Activated naive CD8-positive, alpha-beta T cell treated with anti-CD3 and anti-CD28 coated beads, Interleukin-2, amount 50 U/mL, for 24 hours (primary cell): Measurements from ENCODE around the gene TMEM51.

Experiments
- ATAC-seq: fragments of 150-1000 bp; cut with Tn5 transposase; one replicate; pipeline ENCODE4 v1.10.0; 2021
- DNase-seq: peaks from one replicate; pipeline ENCODE4 v3.0.0; 2021
- H3K27ac Mint-ChIP-seq: one replicate; pipeline ENCODE4 v1.8.0; 2021; ENCODE audit warnings: mild to moderate bottlenecking, mixed read lengths
- H3K27me3 Mint-ChIP-seq: one replicate; pipeline ENCODE4 v1.8.0; 2021; ENCODE audit warnings: mixed read lengths
- H3K36me3 Mint-ChIP-seq: one replicate; pipeline ENCODE4 v1.8.0; 2021; ENCODE audit warnings: low read depth, mixed read lengths
- H3K4me1 Mint-ChIP-seq: one replicate; pipeline ENCODE4 v1.8.0; 2021; ENCODE audit warnings: mixed read lengths
- H3K4me3 Mint-ChIP-seq: one replicate; pipeline ENCODE4 v1.8.0; 2021; ENCODE audit warnings: mild to moderate bottlenecking, moderate library complexity, mixed read lengths
- H3K9me3 Mint-ChIP-seq: one replicate; pipeline ENCODE4 v1.8.0; 2021; ENCODE audit warnings: mixed read lengths

Gene TMEM51

GRCh38 chr1:15186846-15187151 lies 33.3 kb downstream of the TMEM51 start:
- peaks cover 17% of the 10 kb centered on the region for H3K27me3 Mint-ChIP-seq
- H3K4me3 Mint-ChIP-seq = no peak overlapping the region
- DNase-seq (no peak), ATAC-seq (no peak)
- H3K36me3 Mint-ChIP-seq = no peaks in the 10 kb centered on the region
- no peaks in the 10 kb centered on the region for H3K9me3 Mint-ChIP-seq
- no peaks in the 10 kb centered on the region for H3K4me1 Mint-ChIP-seq
- no peak overlapping the region for H3K27ac Mint-ChIP-seq

DNA sequence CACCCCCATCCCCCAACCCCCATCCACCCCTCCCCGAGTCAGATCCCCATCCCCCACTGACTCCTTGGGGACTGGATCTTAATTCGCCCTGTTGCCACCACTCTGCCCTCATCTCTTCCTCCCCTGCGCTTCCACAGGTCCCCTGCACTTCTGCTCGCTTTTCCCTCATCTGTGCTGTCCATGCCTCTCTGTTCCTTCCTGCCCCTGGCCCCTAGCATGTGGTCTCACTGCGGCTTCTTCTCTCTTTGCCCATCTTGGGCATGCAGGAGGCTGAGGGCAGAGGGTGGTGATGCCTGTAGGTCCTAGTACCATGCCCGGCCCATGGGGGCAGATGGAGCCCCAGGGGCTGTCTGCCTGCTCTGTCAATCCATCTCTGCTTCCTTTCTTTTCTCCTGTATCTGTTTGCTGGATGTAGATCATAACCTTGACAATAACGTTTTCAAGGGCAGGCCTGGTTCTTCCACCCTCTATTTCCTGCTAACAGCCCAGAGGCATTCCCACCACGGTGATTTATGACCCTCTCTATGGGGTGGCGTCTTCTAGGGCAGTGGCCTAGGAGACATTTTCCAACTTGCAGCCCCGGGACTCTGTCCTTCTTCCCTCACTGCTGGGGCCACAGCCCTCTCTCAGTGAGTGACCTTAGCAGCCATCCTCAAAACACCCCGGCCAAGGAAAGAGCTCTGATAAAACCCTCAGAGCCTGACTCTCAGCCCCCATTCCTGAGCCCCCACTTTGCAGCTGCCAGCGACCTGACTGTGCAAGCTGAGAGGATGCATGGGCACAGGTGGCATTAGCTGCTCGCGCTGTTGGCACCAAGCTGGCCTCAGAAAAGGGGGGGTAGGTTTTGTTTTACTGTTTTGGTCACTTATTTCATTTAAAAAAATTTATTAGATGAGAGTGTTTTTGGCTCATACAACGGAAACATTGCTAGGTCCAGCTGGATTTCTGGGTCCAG lies 33.9 kb downstream of the TMEM51 start:
- no peaks in the 10 kb centered on the region for H3K9me3 Mint-ChIP-seq
- DNase-seq (no peak), ATAC-seq (no peak)
- no peaks in the 10 kb centered on the region for H3K36me3 Mint-ChIP-seq
- no peaks in the 10 kb centered on the region for H3K4me1 Mint-ChIP-seq
- no peak overlapping the region for H3K27ac Mint-ChIP-seq
- no peak overlapping the region for H3K4me3 Mint-ChIP-seq
- H3K27me3 Mint-ChIP-seq = peaks cover 13% of the 10 kb centered on the region

DNA sequence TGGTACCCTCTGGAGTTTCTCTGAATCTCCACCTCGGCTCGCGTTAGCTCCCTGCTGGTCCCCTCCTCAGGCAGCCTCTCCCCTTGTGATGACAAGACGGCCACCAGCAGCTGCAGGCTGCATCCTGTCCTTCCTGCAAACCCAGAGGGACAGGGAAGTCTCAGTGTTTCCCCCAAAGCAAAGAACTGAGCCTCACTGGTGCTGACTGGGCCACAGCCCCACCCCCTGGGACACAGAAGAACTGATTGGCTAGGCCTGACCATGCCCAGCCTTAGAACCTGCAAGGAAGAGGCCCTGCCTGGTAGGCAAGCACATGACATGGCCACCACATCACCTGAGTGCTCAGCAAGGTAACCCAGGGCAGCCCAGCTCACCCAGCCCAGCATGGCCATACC lies 34.6 kb downstream of the TMEM51 start:
- H3K27me3 Mint-ChIP-seq = peaks cover 13% of the 10 kb centered on the region

GRCh38 chr1:15188678-15189077 lies 35.1 kb downstream of the TMEM51 start:
- Mint-ChIP-seq H3K36me3 (no peaks in the 10 kb centered on the region), H3K4me3 (no peak overlapping the region), H3K27ac (no peak overlapping the region), H3K4me1 (no peaks in the 10 kb centered on the region), H3K27me3 (peaks cover 13% of the 10 kb centered on the region), H3K9me3 (no peaks in the 10 kb centered on the region)
- ATAC-seq = no peak
- DNase-seq = no peak

More for the DNA sequence above, 34.6 kb downstream of the TMEM51 start:
- Mint-ChIP-seq H3K4me1 (no peaks in the 10 kb centered on the region), H3K9me3 (no peaks in the 10 kb centered on the region), H3K36me3 (no peaks in the 10 kb centered on the region), H3K27ac (no peak overlapping the region), H3K4me3 (no peak overlapping the region)
- DNase-seq (no peak), ATAC-seq (no peak)

- Mint-ChIP-seq H3K27me3 (peaks cover 7% of the 10 kb centered on the region), H3K4me1 (no peaks in the 10 kb centered on the region), H3K4me3 (no peak overlapping the region), H3K27ac (no peak overlapping the region), H3K9me3 (no peaks in the 10 kb centered on the region), H3K36me3 (no peaks in the 10 kb centered on the region)
- DNase-seq = no peak
- no peak for ATAC-seq
Measured at GRCh38 chr1:15189692-15190370, 36.3 kb downstream of the TMEM51 start.

GRCh38 chr1:15191267-15191666 lies 37.7 kb downstream of the TMEM51 start:
- H3K27ac Mint-ChIP-seq = no peak overlapping the region

DNA sequence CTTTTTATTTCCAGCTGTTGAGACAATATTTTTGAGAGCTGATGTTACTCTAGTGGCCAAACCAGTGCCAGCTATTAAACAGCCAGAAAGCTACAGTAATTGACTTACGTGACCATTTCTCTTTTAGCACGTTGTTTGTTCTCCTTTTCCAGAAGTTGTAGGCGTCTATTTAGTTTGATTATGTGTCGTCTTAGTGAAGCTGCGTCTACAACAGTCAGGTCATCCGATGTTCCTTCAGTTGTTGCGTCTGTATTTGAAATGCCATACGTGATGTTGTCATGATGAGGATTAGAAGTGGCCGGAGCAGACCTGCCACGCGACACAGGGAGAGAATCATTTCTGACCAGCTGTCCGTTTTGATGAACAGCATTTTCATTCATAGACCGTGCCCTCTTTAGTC lies 38.2 kb downstream of the TMEM51 start:
- no peaks in the 10 kb centered on the region for H3K4me1 Mint-ChIP-seq
- DNase-seq (no peak), ATAC-seq (no peak)
- H3K9me3 Mint-ChIP-seq = no peaks in the 10 kb centered on the region
- no peak overlapping the region for H3K27ac Mint-ChIP-seq
- H3K36me3 Mint-ChIP-seq = no peaks in the 10 kb centered on the region
- no peak overlapping the region for H3K4me3 Mint-ChIP-seq
- H3K27me3 Mint-ChIP-seq = peaks cover 3% of the 10 kb centered on the region

More at GRCh38 chr1:15191267-15191666, 37.7 kb downstream of the TMEM51 start:
- ATAC-seq = no peak
- H3K9me3 Mint-ChIP-seq = no peaks in the 10 kb centered on the region
- no peak for DNase-seq
- H3K4me3 Mint-ChIP-seq = no peak overlapping the region
- H3K36me3 Mint-ChIP-seq = no peaks in the 10 kb centered on the region
- peaks cover 5% of the 10 kb centered on the region for H3K27me3 Mint-ChIP-seq
- no peaks in the 10 kb centered on the region for H3K4me1 Mint-ChIP-seq

DNA sequence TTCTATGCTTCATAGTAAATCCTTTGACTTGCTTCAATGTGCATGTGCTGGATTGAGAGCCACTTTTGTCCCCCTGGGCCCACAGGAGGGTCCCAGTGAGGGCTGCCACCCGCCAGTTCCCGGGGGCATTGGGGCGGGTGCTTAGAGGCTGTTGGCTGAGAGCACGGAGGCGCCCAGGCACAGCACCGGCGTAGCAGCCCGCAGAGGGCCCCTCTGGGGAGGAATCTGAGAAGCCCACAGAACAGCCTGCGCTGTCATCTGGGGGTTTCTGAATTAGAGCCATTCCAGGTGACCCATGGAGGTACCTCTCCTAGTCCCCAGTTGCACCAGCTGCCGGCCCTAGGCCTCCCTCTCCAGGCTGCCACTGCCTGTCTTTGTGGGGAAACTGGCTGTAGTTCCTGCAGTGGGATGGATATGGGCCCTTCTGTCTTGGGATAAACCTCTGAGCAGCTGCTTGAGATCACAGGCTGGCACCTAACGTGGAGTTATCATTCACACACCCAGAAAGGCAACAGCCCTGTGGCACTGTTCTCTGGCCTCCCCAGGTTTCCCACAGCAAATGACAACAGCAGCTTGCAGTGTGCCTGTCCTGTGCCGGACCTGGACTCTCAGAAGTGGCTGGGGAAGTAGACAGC lies 39.5 kb downstream of the TMEM51 start:
- Mint-ChIP-seq H3K27ac (no peak overlapping the region), H3K36me3 (no peaks in the 10 kb centered on the region), H3K4me1 (no peaks in the 10 kb centered on the region), H3K4me3 (no peak overlapping the region), H3K9me3 (no peaks in the 10 kb centered on the region), H3K27me3 (no peaks in the 10 kb centered on the region)
- ATAC-seq = no peak
- no peak for DNase-seq

GRCh38 chr1:15195420-15196052 lies 42.0 kb downstream of the TMEM51 start:
- no peaks in the 10 kb centered on the region for H3K36me3 Mint-ChIP-seq
- H3K27me3 Mint-ChIP-seq = no peaks in the 10 kb centered on the region
- no peak overlapping the region for H3K4me3 Mint-ChIP-seq
- H3K9me3 Mint-ChIP-seq = no peaks in the 10 kb centered on the region
- H3K27ac Mint-ChIP-seq = no peak overlapping the region
- ATAC-seq (no peak), DNase-seq (no peak)
- H3K4me1 Mint-ChIP-seq = no peaks in the 10 kb centered on the region

DNA sequence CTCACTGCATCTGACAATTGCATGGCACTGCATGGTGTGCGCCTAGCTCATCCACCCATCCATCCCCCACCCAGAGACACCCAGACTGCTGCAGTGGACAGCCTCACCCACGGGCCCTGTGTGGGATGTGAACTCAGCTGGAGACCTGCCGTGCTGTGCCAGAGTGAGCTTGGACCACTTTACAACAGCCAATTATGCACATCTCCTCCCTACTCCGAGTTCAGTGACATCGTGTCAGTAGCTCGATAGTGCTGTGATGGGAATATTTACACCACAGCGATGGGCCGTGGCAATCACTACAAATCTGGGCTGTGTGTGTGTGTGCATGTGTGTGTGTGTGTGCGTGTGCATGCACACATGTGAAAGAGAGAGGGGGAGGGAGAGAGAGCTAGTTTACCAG lies 42.5 kb downstream of the TMEM51 start:
- DNase-seq (no peak), ATAC-seq (no peak)

DNA sequence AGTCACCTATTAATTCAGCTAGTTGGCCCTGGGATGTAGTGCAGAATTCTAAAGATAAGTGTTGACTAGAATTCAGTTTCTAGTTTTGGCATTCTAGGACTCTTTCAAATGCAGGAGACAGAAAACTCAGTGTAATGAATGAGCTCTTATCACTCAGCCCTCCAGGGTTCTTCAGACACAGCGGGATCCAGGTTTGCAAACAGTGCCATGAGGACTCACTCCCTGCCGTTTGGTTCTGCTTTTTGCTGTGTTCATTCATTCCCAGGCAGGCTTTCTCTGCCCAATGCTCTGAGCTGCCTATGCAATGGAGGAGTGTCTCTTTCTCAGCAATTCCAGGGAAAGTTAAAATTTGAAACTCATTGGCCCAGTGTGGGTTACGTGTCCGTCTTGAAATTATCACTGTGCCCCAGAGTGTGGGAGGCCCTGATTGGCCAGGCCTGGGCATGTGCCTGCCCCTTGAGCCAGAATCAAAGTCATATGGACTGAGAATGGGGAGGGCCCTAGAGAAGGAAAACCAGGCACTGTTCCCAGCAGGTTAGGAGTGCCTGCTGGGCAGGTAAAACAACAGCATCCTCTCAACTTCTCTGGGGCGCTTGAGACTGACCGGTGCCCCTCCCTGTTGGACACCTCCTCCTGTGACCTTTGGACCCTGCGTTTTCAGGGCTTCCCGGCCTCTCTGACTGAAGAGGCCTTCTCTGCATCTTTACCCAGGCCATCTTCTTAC lies 43.4 kb downstream of the TMEM51 start:
- H3K36me3 Mint-ChIP-seq = no peaks in the 10 kb centered on the region
- no peaks in the 10 kb centered on the region for H3K9me3 Mint-ChIP-seq
- H3K27ac Mint-ChIP-seq = no peak overlapping the region
- DNase-seq = no peak
- no peak overlapping the region for H3K4me3 Mint-ChIP-seq
- no peaks in the 10 kb centered on the region for H3K4me1 Mint-ChIP-seq
- H3K27me3 Mint-ChIP-seq = no peaks in the 10 kb centered on the region
- ATAC-seq = no peak

More for the DNA sequence above, 42.5 kb downstream of the TMEM51 start:
- no peak overlapping the region for H3K4me3 Mint-ChIP-seq
- no peaks in the 10 kb centered on the region for H3K36me3 Mint-ChIP-seq
- no peak overlapping the region for H3K27ac Mint-ChIP-seq
- H3K9me3 Mint-ChIP-seq = no peaks in the 10 kb centered on the region
- no peaks in the 10 kb centered on the region for H3K4me1 Mint-ChIP-seq
- no peaks in the 10 kb centered on the region for H3K27me3 Mint-ChIP-seq

DNA sequence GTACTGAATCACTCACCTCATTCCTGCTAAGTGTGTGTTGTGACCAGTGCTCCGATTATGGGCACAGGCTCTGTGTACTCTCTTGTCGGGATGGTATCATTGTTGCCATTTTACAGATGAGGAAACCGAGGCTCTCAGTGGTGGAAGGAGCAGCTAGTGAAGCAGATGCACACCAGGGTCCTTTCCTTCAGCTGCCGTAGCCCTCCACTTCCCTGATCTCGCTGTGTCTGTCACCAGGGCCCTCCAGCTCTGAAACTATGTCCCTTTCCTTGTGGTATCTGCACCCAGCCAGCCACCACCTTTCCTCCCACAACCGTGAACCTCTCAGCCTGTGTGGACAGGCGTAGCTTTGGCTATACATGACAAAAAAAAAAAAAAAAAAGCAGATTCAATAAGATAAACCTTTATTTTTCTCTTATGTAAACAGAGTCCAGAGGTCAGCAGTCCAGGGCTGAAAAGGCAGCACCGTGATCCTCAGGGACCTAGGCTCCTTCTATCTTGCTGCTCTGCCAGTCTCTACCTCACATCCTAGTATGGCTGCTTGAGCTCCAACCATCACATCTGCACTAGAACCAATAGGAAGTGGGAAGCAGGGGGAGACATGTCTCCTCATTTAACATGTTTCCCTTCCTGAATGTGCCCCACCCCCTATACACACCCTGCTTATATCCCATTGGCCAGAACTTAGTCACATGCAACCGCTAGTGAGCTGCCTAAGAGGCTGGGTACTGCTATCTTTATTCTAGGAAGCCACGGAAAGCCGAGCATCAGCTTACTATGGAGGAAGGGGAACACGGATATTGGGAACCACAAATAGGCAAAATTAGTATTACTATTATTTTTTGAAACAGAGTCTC lies 44.3 kb downstream of the TMEM51 start:
- H3K36me3 Mint-ChIP-seq = no peaks in the 10 kb centered on the region
- H3K4me1 Mint-ChIP-seq = no peaks in the 10 kb centered on the region
- H3K27ac Mint-ChIP-seq = no peak overlapping the region
- DNase-seq (no peak), ATAC-seq (no peak)
- H3K9me3 Mint-ChIP-seq = no peaks in the 10 kb centered on the region
- peaks cover 1% of the 10 kb centered on the region for H3K27me3 Mint-ChIP-seq
- no peak overlapping the region for H3K4me3 Mint-ChIP-seq

GRCh38 chr1:15198684-15199083 lies 45.1 kb downstream of the TMEM51 start:
- Mint-ChIP-seq H3K27me3 (peaks cover 1% of the 10 kb centered on the region), H3K27ac (no peak overlapping the region), H3K4me3 (no peak overlapping the region), H3K9me3 (no peaks in the 10 kb centered on the region), H3K4me1 (no peaks in the 10 kb centered on the region), H3K36me3 (no peaks in the 10 kb centered on the region)
- DNase-seq (no peak), ATAC-seq (no peak)
